Uterus (tissue), 4 donors: ENCODE results near the gene CLDN3. TPM values are rescaled to one million over a fixed set of nuclear protein-coding genes. Genes with fewer than 3 reads are reported as not detected.

Source experiments
- DNase-seq, 2 donors: peaks; one replicate each; pipeline ENCODE4 v3.0.0-alpha.2; 2019 to 2020
- H3K27ac ChIP-seq, 2 donors: fragments of 200-600 bp; sonication (generic); 1 replicate in 1 of 2; 2 replicates in 1 of 2; pipeline ENCODE4 v1.5.1; 2016 to 2018
- H3K27me3 ChIP-seq, 2 donors: fragments of 200-600 bp; sonication (generic); one replicate each; pipeline ENCODE4 v1.5.1; 2018 to 2019; ENCODE audit warnings: control low read depth in 1 of 2
- H3K36me3 ChIP-seq, 2 donors: fragments of 200-600 bp; sonication (generic); one replicate each; pipeline ENCODE4 v1.5.1; 2019; ENCODE audit warnings: control low read depth in 1 of 2
- H3K4me1 ChIP-seq, 2 donors: fragments of 200-600 bp; sonication (generic); one replicate each; pipeline ENCODE4 v1.5.1; 2018 to 2019; ENCODE audit warnings: control low read depth in 1 of 2
- H3K4me3 ChIP-seq, 2 donors: fragments of 200-600 bp; sonication (generic); 1 replicate in 1 of 2; 2 replicates in 1 of 2; pipeline ENCODE4 v1.5.1; 2018 to 2019; ENCODE audit warnings: mild to moderate bottlenecking in 1 of 2
- H3K9me3 ChIP-seq, 2 donors: fragments of 200-600 bp; sonication (generic); one replicate each; pipeline ENCODE4 v1.5.1; 2019; ENCODE audit warnings: control low read depth in 1 of 2
- CTCF ChIP-seq, 4 experiments: fragments of 200-600 bp in 2 of 4; fragments of 450-650 bp in 2 of 4; sonication (generic) in 2 of 4; IDR thresholded peaks; one replicate each; pipeline ENCODE4 v1.5.1; 2016 to 2019; ENCODE audit warnings: antibody characterized with exemption in 4 of 4, mild to moderate bottlenecking in 2 of 4, moderate library complexity in 1 of 4
- POLR2A ChIP-seq, 2 donors: fragments of 450-650 bp; IDR thresholded peaks; one replicate each; pipeline ENCODE4 v1.6.1; 2016; ENCODE audit warnings: antibody characterized with exemption in 2 of 2, mild to moderate bottlenecking in 1 of 2, moderate library complexity in 1 of 2
- intact Hi-C: fragments of 100-400 bp; cut with DNase I; formaldehyde crosslinking; loops from one replicate; pipeline ENCODE4 v1.15.1; 2023; ENCODE audit warnings: low total_unique reads
- total RNA-seq, 4 donors: library from RNA; depleted of rRNA in 3 of 4; stranded (reverse); fragments of >200 nt in 3 of 4; gene quantifications; one replicate each; pipeline versions ENCODE4 v1.1.0 to v1.2.4, GENCODE V29; 2014 to 2023
- donor health status: DM: yes; HTN: yes; CAD: no.

The CLDN3 gene
- total RNA-seq, 4 donors from 2014 or later, result 0.51 to 15.1 (median 0.88) TPM; not detected in 1

DNA sequence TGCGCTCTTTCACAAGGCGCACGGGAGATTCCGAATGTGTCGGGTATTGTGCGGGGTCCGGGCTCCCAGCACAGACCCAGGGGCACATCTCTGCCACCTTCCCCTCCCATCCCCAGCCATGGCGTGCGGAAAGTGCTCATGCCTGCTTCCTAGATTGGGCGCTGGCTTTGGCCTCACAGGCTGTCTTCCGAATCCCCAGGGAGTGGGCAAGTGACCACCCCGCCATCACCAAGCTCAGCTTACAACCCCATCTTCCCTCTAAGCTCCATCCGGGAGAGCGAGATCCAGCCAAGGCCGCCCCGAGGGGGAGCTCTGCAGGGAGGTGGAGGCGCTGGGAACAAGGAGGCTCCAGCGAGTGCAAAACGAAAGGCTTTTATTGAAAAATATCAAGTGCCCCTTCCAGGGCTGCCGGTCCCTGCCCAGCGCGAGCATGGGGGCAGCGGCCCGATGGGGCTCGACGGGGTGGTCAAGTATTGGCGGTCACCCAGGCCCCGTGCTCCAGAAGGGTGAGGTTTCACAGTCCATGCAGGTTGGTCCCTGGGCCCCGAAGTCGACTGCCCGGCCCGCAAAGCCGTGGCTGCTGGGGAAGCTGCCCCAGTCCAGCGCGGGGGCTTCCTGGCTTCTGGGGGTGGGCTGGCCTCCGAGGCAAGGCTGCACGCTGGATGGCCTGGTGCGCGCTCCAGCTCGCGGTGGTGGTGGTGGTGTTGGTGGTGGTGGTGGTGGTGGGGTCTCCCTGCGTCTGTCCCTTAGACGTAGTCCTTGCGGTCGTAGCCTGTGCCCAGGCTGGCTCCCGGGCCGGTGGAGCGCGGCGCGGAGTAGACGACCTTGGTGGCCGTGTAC is 1.2 kb downstream of the CLDN3 start:
- Histone ChIP-seq H3K4me3 (no peak overlapping the region), H3K4me1 (peaks cover 0 to 4% of the 10 kb centered on the region in 2 donors), H3K9me3 (no peaks in the 10 kb centered on the region), H3K36me3 (no peaks in the 10 kb centered on the region), H3K27me3 (peaks cover 6 to 27% of the 10 kb centered on the region in 2 donors), H3K27ac (no peak overlapping the region)
- no peak for TF ChIP-seq CTCF (IDR thresholded peaks at IDR 0.05)
- no peak for TF ChIP-seq POLR2A (IDR thresholded peaks at IDR 0.05)
- intact Hi-C loops, result no loop called here
- DNase-seq, result no peak

DNA sequence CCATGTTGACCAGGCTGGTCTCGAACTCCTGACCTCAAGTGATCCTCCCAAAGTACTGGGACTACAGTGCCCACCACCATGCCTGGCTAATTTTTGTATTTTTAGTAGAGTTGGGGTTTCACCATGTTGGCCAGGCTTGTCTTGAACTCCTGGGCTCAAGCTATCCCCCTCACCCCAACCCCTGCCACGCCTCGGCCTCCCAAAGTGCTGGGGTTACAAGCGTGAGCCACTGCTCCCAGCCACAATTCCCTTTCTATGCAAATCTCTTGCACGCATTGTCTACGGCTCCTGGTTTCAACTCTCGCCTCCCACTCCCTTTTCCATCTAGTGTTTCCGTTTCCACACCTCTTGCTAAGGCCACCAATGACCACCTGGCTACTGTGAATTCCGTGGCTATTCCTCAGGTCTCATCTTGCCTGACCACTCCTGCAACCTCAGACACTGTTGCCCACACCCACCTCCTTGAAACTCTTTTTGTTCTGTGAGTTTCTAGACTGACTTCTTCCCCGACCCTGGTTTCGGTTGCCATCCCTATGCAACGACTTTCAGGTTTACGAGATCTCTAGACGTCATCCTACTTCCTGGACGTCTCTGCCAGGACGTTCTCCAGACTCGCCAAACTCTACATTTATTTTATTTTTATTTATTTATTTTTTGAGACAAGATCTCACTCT is 3.4 kb downstream of the CLDN3 start:
- intact Hi-C loops, result no loop called here
- Histone ChIP-seq H3K27me3 (peaks cover 6 to 27% of the 10 kb centered on the region in 2 donors), H3K4me1 (peaks cover 0 to 4% of the 10 kb centered on the region in 2 donors), H3K4me3 (no peak overlapping the region), H3K9me3 (no peaks in the 10 kb centered on the region), H3K36me3 (no peaks in the 10 kb centered on the region), H3K27ac (no peak overlapping the region)
- TF ChIP-seq CTCF (IDR thresholded peaks at IDR 0.05) (no peak), POLR2A (IDR thresholded peaks at IDR 0.05) (no peak)
- DNase-seq, result no peak

- Histone ChIP-seq H3K27ac (no peak overlapping the region), H3K4me3 (no peak overlapping the region), H3K9me3 (no peaks in the 10 kb centered on the region), H3K27me3 (no peaks in the 10 kb centered on the region), H3K36me3 (no peaks in the 10 kb centered on the region), H3K4me1 (no peaks in the 10 kb centered on the region)
- intact Hi-C loops, result no loop called here
- TF ChIP-seq POLR2A (IDR thresholded peaks at IDR 0.05), result no peak
- no peak for TF ChIP-seq CTCF (IDR thresholded peaks at IDR 0.05)
- DNase-seq, result no peak
These were observed 7.4 kb downstream of the CLDN3 start for GRCh38 chr7:73762659-73762999.

- Histone ChIP-seq H3K4me1 (no peaks in the 10 kb centered on the region), H3K9me3 (no peaks in the 10 kb centered on the region), H3K27ac (no peak overlapping the region), H3K27me3 (no peaks in the 10 kb centered on the region), H3K36me3 (no peaks in the 10 kb centered on the region), H3K4me3 (no peak overlapping the region)
- no peak for DNase-seq
- intact Hi-C loops, result no loop called here
- TF ChIP-seq POLR2A (IDR thresholded peaks at IDR 0.05), result no peak
- TF ChIP-seq CTCF (IDR thresholded peaks at IDR 0.05), result no peak
These were observed 8.0 kb downstream of the CLDN3 start for GRCh38 chr7:73761854-73762658.
